VCaP (cell line): ENCODE data around the gene CC2D1A.

ENCODE experiments used
- H3K27ac ChIP-seq: fragments of 450-650 bp; 2 replicates; pipeline ENCODE4 v1.5.1; 2017
- CTCF ChIP-seq: fragments of 450-650 bp; conservative IDR thresholded peaks from 2 replicates; pipeline ENCODE4 v1.5.1; 2017; ENCODE audit warnings: mild to moderate bottlenecking, moderate library complexity

The CC2D1A gene

DNA sequence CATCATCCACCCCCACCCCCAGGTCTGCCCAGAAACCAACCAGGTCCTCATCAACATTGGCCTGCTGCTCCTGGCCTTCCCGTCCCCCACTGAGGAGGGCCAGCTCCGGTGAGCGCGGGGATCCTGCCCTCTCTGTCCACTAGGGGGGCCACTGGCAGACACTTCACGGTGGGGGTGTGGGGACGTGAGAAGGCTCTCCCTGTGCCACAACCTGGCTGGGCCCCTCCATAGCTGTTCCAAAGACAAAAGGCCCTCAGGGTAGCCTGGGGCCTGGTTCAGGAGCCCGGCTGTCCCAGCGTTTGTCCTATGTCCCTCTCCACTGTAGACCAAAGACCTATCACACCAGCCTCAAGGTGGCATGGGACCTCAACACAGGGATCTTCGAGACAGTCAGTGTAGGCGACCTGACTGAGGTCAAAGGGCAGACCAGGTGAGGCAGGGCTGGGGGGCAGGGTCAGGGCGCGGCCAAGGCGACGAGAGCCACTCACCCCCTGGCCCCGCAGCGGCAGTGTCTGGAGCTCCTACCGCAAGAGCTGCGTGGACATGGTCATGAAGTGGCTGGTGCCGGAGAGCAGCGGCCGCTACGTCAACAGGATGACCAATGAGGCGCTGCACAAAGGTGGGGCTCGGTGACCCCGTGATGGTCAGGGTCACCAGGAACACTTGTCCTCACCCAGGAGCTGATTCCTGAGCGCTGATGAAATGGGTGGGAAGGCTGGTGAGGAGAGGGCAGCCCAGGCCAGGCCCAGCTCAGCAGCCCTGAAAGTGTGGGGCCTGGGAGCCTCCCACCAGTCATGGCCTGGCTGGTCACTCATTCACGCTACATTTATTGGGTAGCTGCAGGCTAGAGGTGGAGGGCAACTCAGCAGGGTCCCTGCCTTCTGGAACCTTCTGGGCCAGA, 54.2 kb downstream of the CC2D1A start:
- TF ChIP-seq CTCF: peak; percentile 21; the same call in 1 of the 2 replicates
- no peak overlapping the region for H3K27ac ChIP-seq

DNA sequence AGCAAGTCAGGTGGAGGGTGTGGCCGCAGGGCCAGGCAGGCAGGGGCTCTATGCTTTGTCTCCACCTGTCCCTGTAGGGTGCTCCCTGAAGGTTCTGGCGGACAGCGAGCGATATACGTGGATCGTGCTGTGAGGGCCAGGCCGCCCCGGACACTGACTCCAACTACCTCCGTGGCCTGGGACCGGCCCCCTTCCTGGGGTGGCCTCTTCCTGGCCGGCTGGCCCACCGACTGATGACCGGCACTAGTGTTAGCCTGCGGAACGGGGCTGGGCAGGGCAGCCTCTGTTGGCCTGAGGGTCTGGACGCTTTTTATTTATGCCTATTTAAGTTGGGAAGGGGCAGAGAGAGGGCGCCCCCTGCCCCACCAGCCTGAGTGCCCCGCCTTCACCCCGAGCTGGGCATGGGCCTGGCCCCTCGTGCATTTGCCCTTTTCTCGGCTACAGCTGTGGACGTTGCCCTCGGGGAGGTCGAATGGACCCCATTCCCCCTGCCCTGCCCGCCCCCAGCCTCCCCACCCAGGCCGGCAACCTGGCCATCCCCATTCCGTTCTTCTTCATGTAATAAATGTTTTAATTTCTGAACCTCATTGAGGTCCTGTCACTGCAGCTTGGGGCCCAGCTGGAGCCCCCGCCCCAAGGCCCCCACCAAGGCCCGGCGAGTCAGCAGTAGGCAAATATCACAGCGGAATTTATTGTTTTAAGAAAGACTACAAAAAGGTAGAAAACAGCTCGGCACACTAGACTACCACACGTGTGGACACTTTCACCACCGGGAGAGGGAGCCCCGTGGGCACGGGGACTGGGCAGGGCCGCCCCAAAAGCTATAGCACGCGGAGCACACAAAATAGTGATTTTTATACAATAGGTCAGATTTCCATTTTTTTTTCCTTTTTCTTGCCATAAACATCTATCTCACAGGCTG, 55.1 kb downstream of the CC2D1A start:
- no peak for TF ChIP-seq CTCF
- H3K27ac ChIP-seq: no peak overlapping the region

GRCh38 chr19:13961826-13962698, 56.1 kb downstream of the CC2D1A start:
- no peak overlapping the region for H3K27ac ChIP-seq
- TF ChIP-seq CTCF: no peak

DNA sequence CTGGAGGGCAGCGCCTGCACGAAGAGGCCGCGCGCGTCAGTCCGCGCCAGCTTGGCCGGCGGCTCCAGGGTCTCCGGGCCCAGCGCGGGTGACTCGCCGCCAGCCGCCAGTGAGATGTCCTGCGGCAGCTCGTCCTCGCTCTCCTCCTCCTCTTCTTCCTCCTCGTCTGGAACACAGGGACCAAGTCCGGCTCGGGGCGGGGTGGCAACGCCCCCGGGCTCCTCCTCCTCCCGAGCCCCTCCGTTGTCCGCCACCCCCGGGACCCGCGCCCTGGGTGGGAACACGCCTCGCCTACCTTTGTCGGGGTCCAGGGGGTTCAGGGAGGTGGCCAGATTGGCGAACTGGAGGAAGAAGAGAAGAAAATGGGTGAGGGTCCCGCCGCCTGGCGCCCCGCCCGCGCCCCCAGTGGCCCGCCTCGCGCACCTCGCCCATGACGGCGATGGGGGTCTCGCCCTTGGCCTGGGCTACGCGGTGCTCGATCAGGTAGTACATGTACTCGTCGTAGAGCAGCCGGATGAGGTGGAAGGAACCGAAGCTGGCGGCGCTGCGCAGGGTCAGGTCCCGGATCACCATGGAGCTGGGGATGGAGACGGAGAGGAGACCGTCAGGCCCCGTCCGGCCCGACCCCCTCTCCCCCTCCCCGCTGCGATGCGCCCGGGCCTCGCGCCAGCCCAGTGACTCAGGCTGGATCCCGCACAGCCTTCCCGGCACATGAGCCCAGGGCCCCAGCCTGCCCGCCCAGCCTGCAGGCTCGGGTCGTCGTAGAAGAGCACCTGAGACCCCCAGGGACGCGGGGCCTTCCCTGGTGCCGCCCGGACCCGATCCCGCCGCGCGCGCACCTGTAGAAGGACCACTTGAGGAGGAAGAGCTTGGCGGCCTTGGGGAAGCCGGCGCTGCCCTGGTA, 57.0 kb downstream of the CC2D1A start:
- TF ChIP-seq CTCF: no peak
- no peak overlapping the region for H3K27ac ChIP-seq

DNA sequence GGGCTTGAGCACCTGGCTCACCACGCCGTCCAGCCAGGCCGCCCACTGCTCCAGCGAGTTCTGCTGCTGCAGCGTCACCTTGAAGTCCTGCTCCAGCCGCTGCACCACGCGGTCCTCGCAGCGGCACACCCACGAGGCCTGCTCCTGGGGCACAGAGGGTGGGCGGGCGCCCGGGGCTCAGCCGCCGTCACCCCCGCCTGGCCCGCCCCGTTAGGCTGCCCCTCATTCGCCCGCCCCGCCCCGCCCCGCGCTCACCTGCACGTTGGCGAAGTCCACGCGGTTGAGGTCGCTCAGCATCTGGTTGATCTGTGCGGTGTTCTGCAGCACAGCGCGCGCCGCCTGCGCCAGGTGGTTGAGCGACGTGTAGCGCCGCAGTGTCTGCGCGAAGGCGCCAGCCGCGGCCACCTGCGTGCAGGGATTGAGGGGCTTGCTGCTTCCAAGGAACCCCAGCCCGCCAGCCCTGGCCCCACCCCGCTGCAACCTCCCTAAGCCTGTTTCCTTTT, 57.7 kb downstream of the CC2D1A start:
- no peak overlapping the region for H3K27ac ChIP-seq
- no peak for TF ChIP-seq CTCF

DNA sequence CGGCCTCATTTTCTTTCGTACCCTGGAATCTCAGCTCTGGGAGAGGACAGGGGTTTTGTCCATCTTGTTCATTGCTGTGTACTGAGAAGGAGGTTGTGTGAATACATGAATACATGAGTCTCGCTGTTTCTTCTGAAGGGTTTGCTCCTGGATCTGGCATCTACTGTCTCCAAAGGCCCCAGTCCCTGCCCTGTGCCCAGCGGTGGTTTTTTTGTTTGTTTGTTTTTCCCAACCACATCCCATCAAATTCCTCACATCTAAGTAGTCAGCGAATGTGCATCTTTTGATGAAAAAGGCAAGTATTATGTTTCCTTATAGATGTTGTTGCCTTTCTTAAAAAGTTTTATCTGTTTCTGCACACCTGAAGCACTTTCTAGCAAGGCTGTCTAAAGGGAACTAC, 58.8 kb downstream of the CC2D1A start:
- TF ChIP-seq CTCF: no peak
- no peak overlapping the region for H3K27ac ChIP-seq
